Ishikawa (cell line): ENCODE results near the gene CSE1L.

Source experiments
- CEBPB ChIP-seq: IDR thresholded peaks from 2 replicates; pipeline ENCODE4 v1.6.1; 2012
- CREB1 ChIP-seq: IDR thresholded peaks from 2 replicates; pipeline ENCODE4 v1.6.1; 2012; ENCODE audit warnings: low read depth
- EGR1 ChIP-seq: IDR thresholded peaks from 2 replicates; pipeline ENCODE4 v1.6.1; 2012
- EP300 ChIP-seq: IDR thresholded peaks from 2 replicates; pipeline ENCODE4 v1.6.1; 2012; ENCODE audit warnings: borderline replicate concordance
- FOXM1 ChIP-seq: IDR thresholded peaks from 2 replicates; pipeline ENCODE4 v1.6.1; 2012; ENCODE audit warnings: low read depth, borderline replicate concordance
- MAX ChIP-seq: IDR thresholded peaks from 2 replicates; pipeline ENCODE4 v1.6.1; 2012
- NFIC ChIP-seq: IDR thresholded peaks from 2 replicates; pipeline ENCODE4 v1.6.1; 2012
- RAD21 ChIP-seq: IDR thresholded peaks from 2 replicates; pipeline ENCODE4 v1.6.1; 2012; ENCODE audit warnings: low read depth
- REST ChIP-seq: IDR thresholded peaks from 2 replicates; pipeline ENCODE4 v1.6.1; 2012; ENCODE audit warnings: low read depth, mild to moderate bottlenecking
- TAF1 ChIP-seq: IDR thresholded peaks from 2 replicates; pipeline ENCODE4 v1.6.1; 2012; ENCODE audit warnings: low read depth, mild to moderate bottlenecking
- TCF12 ChIP-seq: IDR thresholded peaks from 2 replicates; pipeline ENCODE4 v1.6.1; 2012; ENCODE audit warnings: low read depth
- TEAD4 ChIP-seq: IDR thresholded peaks from 2 replicates; pipeline ENCODE4 v1.6.1; 2012
- USF1 ChIP-seq: IDR thresholded peaks from 2 replicates; pipeline ENCODE4 v1.6.1; 2012
- YY1 ChIP-seq: IDR thresholded peaks from 2 replicates; pipeline ENCODE4 v1.6.1; 2012; ENCODE audit warnings: low read depth
- ZBTB7A ChIP-seq: IDR thresholded peaks from 2 replicates; pipeline ENCODE4 v1.6.1; 2012; ENCODE audit warnings: low read depth

Gene CSE1L

GRCh38 chr20:49063279-49063678 lies 17.2 kb downstream of the CSE1L start:
- TF ChIP-seq TEAD4, result no peak
- TF ChIP-seq NFIC, result no peak
- no peak for TF ChIP-seq MAX
- TF ChIP-seq EGR1, result no peak
- TF ChIP-seq EP300, result no peak
- no peak for TF ChIP-seq TCF12
- no peak for TF ChIP-seq TAF1
- TF ChIP-seq FOXM1, result no peak
- TF ChIP-seq CREB1, result no peak
- TF ChIP-seq RAD21, result no peak
- no peak for TF ChIP-seq ZBTB7A
- no peak for TF ChIP-seq YY1
- TF ChIP-seq USF1, result no peak
- TF ChIP-seq REST, result no peak
- no peak for TF ChIP-seq CEBPB

GRCh38 chr20:49074521-49074920 lies 28.4 kb downstream of the CSE1L start:
- TF ChIP-seq CREB1 (no peak), EGR1 (no peak), RAD21 (no peak), FOXM1 (no peak), TCF12 (no peak), NFIC (no peak), EP300 (no peak), MAX (no peak), ZBTB7A (no peak), TAF1 (no peak), CEBPB (no peak), USF1 (no peak), REST (no peak), YY1 (no peak), TEAD4 (no peak)

GRCh38 chr20:49078310-49078709 lies 32.2 kb downstream of the CSE1L start:
- TF ChIP-seq EGR1 (no peak), CREB1 (no peak), NFIC (no peak)

GRCh38 chr20:49091104-49091503 lies 45.0 kb downstream of the CSE1L start:
- TF ChIP-seq MAX, result no peak

- TF ChIP-seq CREB1, result no peak
- no peak for TF ChIP-seq YY1
- TF ChIP-seq MAX, result no peak
- no peak for TF ChIP-seq EGR1
- TF ChIP-seq EP300, result no peak
- TF ChIP-seq TAF1, result no peak
- TF ChIP-seq RAD21, result no peak
- no peak for TF ChIP-seq TEAD4
These were observed 45.6 kb downstream of the CSE1L start for GRCh38 chr20:49091762-49092161.

- TF ChIP-seq USF1 (no peak), TEAD4 (no peak), CEBPB (no peak), RAD21 (no peak), REST (no peak), YY1 (no peak), EP300 (no peak), EGR1 (no peak), ZBTB7A (no peak), TCF12 (no peak), FOXM1 (no peak), NFIC (no peak), TAF1 (no peak), MAX (no peak), CREB1 (no peak)
These were observed 50.2 kb downstream of the CSE1L start for GRCh38 chr20:49096203-49096730.
